Lung (tissue), 12 donors: ENCODE data around the gene UBA1. TPM values are rescaled to one million over a fixed set of nuclear protein-coding genes. Genes with fewer than 3 reads are reported as not detected.

Source experiments
- ATAC-seq: fragments of 200-7000 bp; cut with Tn5 transposase; one replicate; pipeline ENCODE4 v1.9.1; 2020; ENCODE audit warnings: moderate number of reproducible peaks; ENCODE audit not compliant: insufficient read depth, low FRiP score
- DNase-seq, 3 donors: peaks; one replicate each; pipeline ENCODE4 v3.0.0-alpha.2; 2013 to 2017
- H3K27ac ChIP-seq, 2 donors: one replicate each; pipeline ENCODE4 v1.5.1; 2013; ENCODE audit warnings: mild to moderate bottlenecking in 2 of 2, moderate library complexity in 2 of 2, control low read depth in 1 of 2, inconsistent platforms in 1 of 2, low read depth in 1 of 2, low read length in 1 of 2
- H3K27me3 ChIP-seq, 3 donors: one replicate each; pipeline ENCODE4 v1.5.1; 2013; ENCODE audit warnings: low read length in 2 of 3; ENCODE audit not compliant: control insufficient read depth in 3 of 3, insufficient read depth in 3 of 3
- H3K36me3 ChIP-seq, 4 donors: one replicate each; pipeline ENCODE4 v1.5.1; 2013; ENCODE audit warnings: low read length in 4 of 4, mild to moderate bottlenecking in 1 of 4, moderate library complexity in 1 of 4; ENCODE audit not compliant: control insufficient read depth in 4 of 4, insufficient read depth in 4 of 4
- H3K4me1 ChIP-seq, 5 donors: one replicate each; pipeline ENCODE4 v1.5.1; 2013; ENCODE audit warnings: low read length in 5 of 5, mild to moderate bottlenecking in 2 of 5, moderate library complexity in 1 of 5; ENCODE audit not compliant: control insufficient read depth in 5 of 5, insufficient read depth in 5 of 5
- H3K4me3 ChIP-seq: one replicate; pipeline ENCODE4 v1.5.1; 2013; ENCODE audit warnings: mild to moderate bottlenecking, control low read depth, moderate library complexity
- H3K9ac ChIP-seq, 2 donors: one replicate each; pipeline ENCODE4 v1.5.1; 2013; ENCODE audit warnings: low read length in 2 of 2, control low read depth in 1 of 2; ENCODE audit not compliant: insufficient read depth in 1 of 2
- H3K9me3 ChIP-seq, 4 donors: one replicate each; pipeline ENCODE4 v1.5.1; 2013; ENCODE audit warnings: low read length in 3 of 4, mild to moderate bottlenecking in 1 of 4, moderate library complexity in 1 of 4; ENCODE audit not compliant: control insufficient read depth in 4 of 4, insufficient read depth in 3 of 4
- CTCF ChIP-seq: IDR thresholded peaks from 2 replicates; pipeline ENCODE4 v1.5.1; 2012; ENCODE audit warnings: mild to moderate bottlenecking; ENCODE audit errors: control extremely low read depth, extremely low read depth
- WGBS, 2 donors: extraction: QIAGEN DNeasy Blood & Tissue Kit; methylation state at CpG; one replicate each; pipeline ENCODE4 v1.1.7; 2013; 5-methylcytosine and 5-hydroxymethylcytosine counted together
- polyA plus RNA-seq, 2 donors: library from polyadenylated mRNA; stranded (reverse); fragments of 200-250 nt; gene quantifications; one replicate each; pipeline ENCODE4 v1.2.1, GENCODE V29; 2013
- total RNA-seq, 2 donors: library from RNA; depleted of rRNA in 1 of 2; stranded (reverse); fragments of >200 nt in 1 of 2; gene quantifications; one replicate each; pipeline ENCODE4 v1.2.1, GENCODE V29; 2014 to 2021
- donor health status: control.
- donor health status: control.
- donor health status: Bipolar disorder and iron deficiency.
- donor health status: healthy.
- donor health status: DM: yes; HTN: yes; CAD: no.

Gene UBA1
- total and polyA plus RNA-seq, 4 donors = 92.5 to 221 (median 131) TPM

- H3K4me3 ChIP-seq = no peak overlapping the region
- no peak overlapping the region for H3K9ac ChIP-seq
- peaks cover 16 to 60% (median 46%) of the 10 kb centered on the region in 4 donors for H3K36me3 ChIP-seq
- H3K4me1 ChIP-seq = peaks cover 5 to 34% (median 17%) of the 10 kb centered on the region in 5 donors
- no peak for TF ChIP-seq CTCF
- DNase-seq (no peak), ATAC-seq (no peak)
- 86 to 87% methylated on average over 10 of the region's 10 CpGs for WGBS, 2 donors
- no peaks in the 10 kb centered on the region for H3K27me3 ChIP-seq
- H3K9me3 ChIP-seq = peaks cover 0 to 7% (median 0%) of the 10 kb centered on the region in 4 donors
- peak overlapping the region in 1 of 2 donors; percentile 8 for H3K27ac ChIP-seq
These were observed 4.5 kb downstream of the UBA1 start for GRCh38 chrX:47198026-47198686.

- Histone ChIP-seq H3K36me3 (peaks cover 16 to 65% (median 49%) of the 10 kb centered on the region in 4 donors), H3K4me3 (no peak overlapping the region), H3K27me3 (no peaks in the 10 kb centered on the region), H3K9me3 (peaks cover 0 to 9% (median 0%) of the 10 kb centered on the region in 4 donors), H3K4me1 (peaks cover 5 to 32% (median 17%) of the 10 kb centered on the region in 5 donors), H3K27ac (peak overlapping the region in 1 of 2 donors; percentile 8), H3K9ac (no peak overlapping the region)
- 87 to 88% methylated on average over 15 of the region's 15 CpGs for WGBS, 2 donors
- no peak for TF ChIP-seq CTCF
- DNase-seq = no peak
- ATAC-seq = no peak
These were observed 5.1 kb downstream of the UBA1 start for GRCh38 chrX:47198687-47199080.

GRCh38 chrX:47199286-47199685 is 5.7 kb downstream of the UBA1 start:
- Histone ChIP-seq H3K4me3 (no peak overlapping the region), H3K9me3 (peaks cover 0 to 9% (median 0%) of the 10 kb centered on the region in 4 donors), H3K27ac (no peak overlapping the region), H3K36me3 (peaks cover 19 to 70% (median 51%) of the 10 kb centered on the region in 4 donors), H3K4me1 (peaks cover 5 to 31% (median 17%) of the 10 kb centered on the region in 5 donors), H3K27me3 (no peaks in the 10 kb centered on the region), H3K9ac (no peak overlapping the region)
- DNase-seq (no peak), ATAC-seq (no peak)
- WGBS, 2 donors = 94 to 98% methylated on average over 8 to 10 of the region's 10 CpGs
- no peak for TF ChIP-seq CTCF
